Islet of Langerhans (tissue), 1 donor: ENCODE measurements around the gene TIAM2.
"Not testable (repeated sequence)": the region's sequence is repeated elsewhere in the genome, so short reads cannot be mapped to it uniquely, and the experiment has no call there.

ENCODE experiments used
- FAIRE-seq: peaks from one replicate; lab custom pipeline; 2011; peaks lifted over from hg19 to GRCh38; lab: Jason Lieb, UNC

TIAM2 gene

DNA sequence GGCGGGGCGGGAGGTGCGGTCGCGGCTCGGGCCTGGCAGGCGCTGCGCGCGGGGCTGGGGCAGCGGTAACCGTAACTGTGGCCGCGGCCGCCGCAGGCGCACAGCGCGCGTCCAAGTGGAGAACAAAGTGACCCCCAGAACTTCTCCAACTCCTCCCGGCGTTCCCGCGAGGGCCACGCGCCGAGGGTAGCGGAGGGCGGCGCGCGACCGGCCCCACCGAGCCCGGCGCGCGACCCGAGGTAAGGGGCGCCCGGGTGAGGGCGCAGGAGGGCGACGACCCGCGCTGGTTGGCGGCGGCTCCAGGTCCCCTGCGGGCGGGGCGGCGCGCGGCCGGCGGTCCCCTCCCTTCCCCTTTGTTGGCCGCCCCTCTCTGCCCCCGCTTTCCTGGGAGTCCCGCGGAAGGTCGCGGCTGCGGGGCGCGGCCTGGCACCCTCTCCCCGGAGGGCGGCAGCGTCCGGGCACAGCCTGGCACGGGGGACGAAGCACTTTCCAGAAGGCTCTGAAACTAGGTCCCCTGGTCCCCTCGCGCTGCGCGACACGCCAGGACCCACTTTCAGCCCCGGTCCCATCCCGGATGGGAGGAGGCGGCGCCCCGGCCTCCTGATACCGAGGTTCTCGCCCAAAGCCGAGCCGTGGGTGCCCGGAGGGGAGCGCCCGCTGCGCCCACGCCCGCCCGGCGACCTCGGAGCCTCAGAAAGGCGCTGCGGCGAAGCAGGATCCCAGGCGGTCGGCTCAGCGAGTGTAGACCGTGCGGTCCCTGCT, at the start of gene TIAM2:
TSS of gene TIAM2 (plus strand) at position 62 of the 762 bp plus-strand sequence. CDS start 133,909 bp downstream, outside the sequence.
- no peak for FAIRE-seq

DNA sequence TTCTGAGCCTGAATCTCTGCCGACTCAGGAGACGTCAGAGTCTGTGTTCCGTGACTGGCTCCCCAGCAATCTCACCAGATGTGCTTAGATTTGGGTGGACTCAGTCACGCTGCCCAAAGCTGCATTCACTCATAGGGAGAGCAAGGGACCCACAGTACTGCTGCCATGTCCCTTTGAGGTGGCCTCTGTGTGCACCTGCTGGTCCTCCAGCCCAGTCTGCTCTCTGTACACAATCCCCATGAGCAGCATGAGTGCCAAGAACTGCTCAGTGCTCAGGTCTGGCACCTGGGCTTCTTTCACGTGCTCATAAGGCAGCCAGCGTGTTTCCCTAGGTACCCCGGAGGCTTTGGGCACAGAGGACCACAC, 44.2 kb upstream of the TIAM2 start:
- FAIRE-seq = no peak

DNA sequence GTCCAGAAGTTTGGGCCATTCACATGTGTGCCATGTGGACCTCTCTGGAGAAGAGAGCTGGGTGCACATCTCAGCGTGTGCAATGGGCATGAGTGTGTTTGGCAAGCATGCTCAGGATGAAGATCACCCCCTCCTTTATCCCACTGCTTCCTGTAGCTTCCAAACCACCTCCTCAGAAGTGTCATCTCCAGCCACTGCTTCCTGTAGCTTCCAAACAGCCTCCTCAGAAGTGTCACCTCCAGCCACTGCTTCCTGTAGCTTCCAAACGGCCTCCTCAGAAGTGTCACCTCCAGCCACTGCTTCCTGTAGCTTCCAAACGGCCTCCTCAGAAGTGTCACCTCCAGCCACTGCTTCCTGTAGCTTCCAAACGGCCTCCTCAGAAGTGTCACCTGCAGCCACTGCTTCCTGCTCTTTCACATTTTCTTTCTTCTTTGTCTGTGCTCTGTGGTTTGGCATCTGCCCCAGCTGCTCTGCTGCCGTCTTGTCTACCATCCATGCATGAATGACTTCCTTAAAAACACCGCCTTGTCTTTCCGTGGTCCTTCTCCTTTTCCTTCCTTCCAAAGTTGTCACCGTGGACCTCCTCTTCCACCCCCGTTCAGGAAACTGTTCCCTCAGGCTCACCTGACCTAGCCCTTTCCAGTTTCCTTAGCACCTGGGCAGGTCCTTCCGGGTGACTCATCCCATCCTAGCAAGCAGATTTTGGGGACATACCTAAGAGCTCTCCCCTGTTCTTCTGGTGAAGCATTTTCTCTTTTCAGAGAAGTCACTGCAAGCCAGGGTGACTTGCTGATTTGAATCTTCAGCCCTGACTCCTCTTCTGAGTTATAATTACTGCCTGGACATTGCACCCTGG, 43.5 kb upstream of the TIAM2 start:
- FAIRE-seq = no peak

DNA sequence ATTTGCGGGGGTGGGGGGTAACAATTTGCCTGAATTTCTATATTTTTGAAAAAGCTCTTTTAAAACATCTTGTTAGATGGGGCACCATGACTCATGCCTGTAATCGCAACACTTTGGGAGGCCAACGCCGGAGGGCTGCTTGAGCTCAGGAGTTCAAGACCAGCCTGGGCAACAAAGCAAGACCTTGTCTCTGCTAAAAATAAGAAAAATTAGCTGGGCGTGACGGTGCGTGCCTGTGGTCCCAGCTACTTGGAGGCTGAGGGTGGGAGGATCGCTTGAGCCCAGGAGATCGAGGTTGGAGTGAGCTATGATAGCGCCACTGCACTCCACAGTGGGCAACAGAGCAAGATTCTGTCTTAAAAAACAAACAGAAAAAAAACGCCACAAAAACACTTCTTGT, 41.5 kb upstream of the TIAM2 start:
- no peak for FAIRE-seq

GRCh38 chr6:154954347-154954746, 40.8 kb upstream of the TIAM2 start:
- FAIRE-seq = no peak

- no peak for FAIRE-seq
Observed at GRCh38 chr6:154956771-154957522, 38.2 kb upstream of the TIAM2 start.

DNA sequence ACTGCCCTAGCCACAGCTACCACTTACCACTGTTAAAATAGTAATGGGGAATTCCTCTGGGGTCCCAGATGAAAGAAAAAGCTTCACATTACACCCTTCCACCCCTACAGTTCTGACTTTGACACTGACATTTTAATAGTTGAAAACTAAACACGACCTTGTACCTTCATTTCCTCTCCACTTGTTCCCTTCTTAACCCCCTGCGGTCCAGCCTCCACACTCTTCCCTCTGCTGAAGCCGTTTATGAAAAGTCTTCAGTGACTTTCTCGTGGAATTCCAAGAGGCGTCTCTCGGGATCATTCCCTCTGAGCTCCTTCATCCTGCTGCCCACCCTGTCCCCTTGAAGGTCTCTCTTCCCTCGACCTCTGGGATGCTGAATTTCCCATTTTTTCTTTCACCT, 36.6 kb upstream of the TIAM2 start:
- FAIRE-seq = no peak

DNA sequence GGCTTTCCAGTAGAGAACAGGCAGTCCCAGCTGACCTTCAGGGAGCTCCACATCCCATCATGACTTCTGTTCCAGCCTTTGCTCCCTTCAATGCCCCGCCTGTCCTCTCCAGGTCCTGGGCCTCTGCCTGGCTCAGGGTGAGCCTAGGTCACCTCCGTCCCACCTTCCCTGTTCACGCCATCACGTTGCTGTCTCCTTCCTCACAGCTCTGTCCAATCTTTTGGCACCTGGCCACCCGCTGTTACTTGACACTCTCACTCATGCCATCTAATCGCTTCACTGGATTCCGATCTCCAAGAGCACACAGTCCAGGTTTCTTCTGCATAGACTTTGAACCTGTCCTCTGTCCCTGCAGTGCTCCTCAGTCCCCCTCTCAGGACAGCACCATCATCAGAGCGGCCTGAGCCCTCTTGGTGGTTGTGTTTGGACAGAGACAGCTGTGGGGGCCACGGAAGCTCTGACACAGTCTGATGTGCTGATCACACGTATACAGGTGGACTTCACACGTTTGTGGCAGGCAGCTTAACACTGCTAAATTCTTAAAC, 34.7 kb upstream of the TIAM2 start:
- no peak for FAIRE-seq

GRCh38 chr6:154960854-154961530, 34.1 kb upstream of the TIAM2 start:
- FAIRE-seq = no peak

- FAIRE-seq = no peak
Observed at GRCh38 chr6:154962753-154963152, 32.4 kb upstream of the TIAM2 start.

GRCh38 chr6:154966065-154966770, 28.9 kb upstream of the TIAM2 start:
- FAIRE-seq = not testable (repeated sequence)

DNA sequence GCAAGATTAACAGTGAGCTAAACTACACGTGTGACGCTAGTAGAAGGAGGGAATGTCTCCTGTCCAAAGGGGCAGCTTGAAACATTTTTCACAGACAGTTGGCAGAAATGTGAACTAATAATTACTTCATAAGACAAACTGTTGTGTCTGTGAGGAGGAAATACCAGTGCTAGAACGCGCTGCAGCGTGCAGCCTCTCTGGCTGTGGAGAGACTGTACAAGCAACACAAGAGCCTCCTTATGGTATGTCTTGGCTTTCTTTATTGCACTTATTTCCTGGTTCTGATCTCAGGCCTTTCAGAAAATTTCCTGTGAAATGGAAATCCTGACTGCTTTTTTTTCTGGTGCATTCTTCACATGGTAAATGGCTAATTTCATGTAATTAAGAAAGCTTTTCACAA, 25.3 kb upstream of the TIAM2 start:
- no peak for FAIRE-seq

GRCh38 chr6:154974485-154975149, 20.5 kb upstream of the TIAM2 start:
- FAIRE-seq = no peak

GRCh38 chr6:154977588-154977987, 17.5 kb upstream of the TIAM2 start:
- FAIRE-seq = no peak

- FAIRE-seq = no peak
Observed at GRCh38 chr6:154980273-154981078, 14.6 kb upstream of the TIAM2 start.

DNA sequence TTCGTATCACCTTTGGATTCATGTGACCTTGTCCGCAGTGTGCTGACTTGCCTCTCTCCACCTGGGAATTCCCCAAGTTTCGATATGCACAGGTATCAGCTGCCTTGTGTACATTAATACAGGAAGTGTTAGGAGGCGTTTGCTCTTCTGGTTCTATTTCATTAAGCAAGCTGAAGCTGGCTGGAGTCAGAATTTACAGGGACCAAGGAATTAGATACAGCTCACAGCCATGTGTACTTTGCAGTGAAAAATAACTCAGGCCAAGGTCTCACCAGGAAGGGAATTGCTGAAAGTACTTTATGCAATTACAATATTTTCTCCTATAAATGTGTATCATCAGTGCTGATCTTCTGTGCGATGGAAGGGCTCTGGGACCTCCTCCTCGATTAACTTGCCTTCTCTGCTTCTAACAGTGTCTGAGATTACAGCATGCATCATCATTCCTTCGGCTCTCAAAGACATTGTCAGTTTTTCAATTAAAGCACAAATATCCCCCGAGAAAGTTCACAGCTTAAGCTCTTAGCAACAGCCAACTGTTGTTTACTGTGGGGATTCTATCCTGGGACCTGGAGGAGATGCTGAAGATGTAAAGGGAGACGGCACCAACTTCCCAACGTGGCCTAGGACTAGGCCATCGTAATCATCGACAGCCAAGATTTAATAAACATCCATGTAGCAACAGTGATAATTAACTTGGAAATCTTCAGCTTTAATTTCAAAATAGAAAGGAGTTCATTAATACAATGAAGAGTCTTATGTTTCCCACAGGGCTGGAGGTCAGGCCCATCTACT, 13.8 kb upstream of the TIAM2 start:
- FAIRE-seq = no peak

DNA sequence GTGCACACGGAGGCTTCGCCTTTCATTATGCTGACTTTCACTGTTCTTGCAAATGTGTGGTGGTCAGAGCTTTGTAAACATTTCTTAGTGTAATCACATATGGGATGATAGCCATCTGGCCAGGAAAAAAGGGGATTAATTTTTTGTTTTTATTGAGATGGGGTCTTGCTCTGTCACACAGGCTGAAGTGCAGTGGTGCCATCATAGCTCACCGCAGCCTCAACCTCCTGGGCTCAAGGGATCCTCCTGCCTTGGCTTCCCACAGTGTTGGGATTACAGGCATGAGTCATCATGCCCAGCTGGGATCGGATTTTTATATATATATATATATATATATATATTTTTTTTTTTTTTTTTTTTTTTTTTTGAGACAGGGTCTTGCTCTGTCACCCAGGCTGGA, 11.0 kb upstream of the TIAM2 start:
- no peak for FAIRE-seq

DNA sequence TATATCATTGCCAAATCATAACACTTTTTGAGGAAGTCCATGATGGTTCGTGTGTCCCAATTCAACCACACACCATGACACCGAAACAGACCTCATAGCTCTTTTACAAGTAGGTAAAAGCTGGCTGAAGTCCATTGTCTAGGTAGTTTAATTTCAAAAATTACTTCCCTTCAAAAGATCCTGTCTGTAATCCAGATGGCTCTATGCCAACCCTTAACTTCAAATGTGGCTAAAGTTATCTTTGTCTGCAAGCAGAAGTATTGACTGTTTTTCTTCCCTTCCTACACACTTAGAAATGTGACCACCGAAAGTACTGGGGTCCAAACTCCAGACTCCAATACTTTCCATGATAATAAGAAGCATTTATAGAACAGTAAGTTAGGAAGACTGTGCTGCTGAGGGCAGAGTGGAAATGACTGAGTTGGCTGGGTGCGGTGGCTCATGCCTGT, 8.3 kb upstream of the TIAM2 start:
- no peak for FAIRE-seq

DNA sequence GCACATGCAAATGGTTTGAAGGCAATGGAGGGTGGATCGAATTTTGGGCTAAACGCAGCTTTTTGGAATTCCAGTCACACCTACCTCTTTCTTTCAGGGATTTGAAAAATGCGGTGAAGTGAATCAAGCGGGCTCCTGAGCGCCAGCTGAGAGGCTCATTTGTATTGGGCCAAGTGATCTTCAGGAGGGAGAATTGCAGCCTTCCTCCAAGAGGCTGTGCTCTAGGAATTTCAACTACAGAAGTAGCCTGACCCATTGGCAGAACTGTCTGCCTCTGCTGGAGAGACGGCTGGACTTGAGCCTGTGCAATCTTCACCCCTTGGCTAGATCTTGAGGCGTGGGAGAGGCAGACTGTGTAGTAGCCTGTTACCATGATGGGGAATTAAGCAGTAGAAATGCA, 5.7 kb upstream of the TIAM2 start:
- no peak for FAIRE-seq
